ENCODE measurements around the gene CEP104.

GRCh38 chr1:3879099-3879498 lies 22.1 kb upstream of the CEP104 start:
- TF ChIP-seq, protein P1, sequence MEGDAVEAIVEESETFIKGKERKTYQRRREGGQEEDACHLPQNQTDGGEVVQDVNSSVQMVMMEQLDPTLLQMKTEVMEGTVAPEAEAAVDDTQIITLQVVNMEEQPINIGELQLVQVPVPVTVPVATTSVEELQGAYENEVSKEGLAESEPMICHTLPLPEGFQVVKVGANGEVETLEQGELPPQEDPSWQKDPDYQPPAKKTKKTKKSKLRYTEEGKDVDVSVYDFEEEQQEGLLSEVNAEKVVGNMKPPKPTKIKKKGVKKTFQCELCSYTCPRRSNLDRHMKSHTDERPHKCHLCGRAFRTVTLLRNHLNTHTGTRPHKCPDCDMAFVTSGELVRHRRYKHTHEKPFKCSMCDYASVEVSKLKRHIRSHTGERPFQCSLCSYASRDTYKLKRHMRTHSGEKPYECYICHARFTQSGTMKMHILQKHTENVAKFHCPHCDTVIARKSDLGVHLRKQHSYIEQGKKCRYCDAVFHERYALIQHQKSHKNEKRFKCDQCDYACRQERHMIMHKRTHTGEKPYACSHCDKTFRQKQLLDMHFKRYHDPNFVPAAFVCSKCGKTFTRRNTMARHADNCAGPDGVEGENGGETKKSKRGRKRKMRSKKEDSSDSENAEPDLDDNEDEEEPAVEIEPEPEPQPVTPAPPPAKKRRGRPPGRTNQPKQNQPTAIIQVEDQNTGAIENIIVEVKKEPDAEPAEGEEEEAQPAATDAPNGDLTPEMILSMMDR (conservative IDR thresholded peaks at IDR 0.05; ENCODE audit: low read depth in 2 of 2) = no peak
- no peak for TF ChIP-seq CREB1 (CRISPR knock-in tag; IDR thresholded peaks at IDR 0.05; ENCODE audit: low read depth)
- no peak for TF ChIP-seq EZH2 (IDR thresholded peaks at IDR 0.05; ENCODE audit: low read depth, unreplicated experiment)

Measured in GM23338 (cell line).